Skin of body (tissue), 3 donors: Measurements from ENCODE around the gene PFDN2. TPM values are rescaled to one million over a fixed set of nuclear protein-coding genes. Genes with fewer than 3 reads are reported as not detected.

Experiments
- DNase-seq: peaks from one replicate; lab custom pipeline; 2025; lab: John Stamatoyannopoulos, UW
- small RNA-seq: library from RNA; depleted of rRNA; stranded (forward); fragments of <200 nt; gene quantifications from one replicate; pipeline ENCODE3, GENCODE V24; 2014; ENCODE audit warnings: low replicate concordance
- total RNA-seq: library from RNA; depleted of rRNA; stranded (reverse); fragments of >200 nt; gene quantifications from one replicate; pipeline ENCODE4 v1.2.3, GENCODE V29; 2014

PFDN2 gene
- total RNA-seq, 1 donor from 2014 or later: 25.4 TPM

- no peak for DNase-seq
Measured at GRCh38 chr1:161054232-161054631, 63.6 kb downstream of the PFDN2 start.

- no peak for DNase-seq
Measured at GRCh38 chr1:161052899-161053298, 64.9 kb downstream of the PFDN2 start.

- no peak for DNase-seq
Measured at GRCh38 chr1:161051219-161051618, 66.6 kb downstream of the PFDN2 start.

Small RNAs within 50 kb of the gene (small RNA-seq; reads per million reads assigned to genes)
- gene RF01225: not detected

Other genes with a start within 250 kb of the PFDN2 start
- 0.49 TPM for gene ITLN1, start 232.9 kb downstream of the PFDN2 start, total RNA-seq
- not detected for gene ITLN2, start 163.2 kb downstream of the PFDN2 start, total RNA-seq
- 42.1 TPM for gene F11R, start 96.9 kb downstream of the PFDN2 start, total RNA-seq
- gene TSTD1, start 79.1 kb downstream of the PFDN2 start, total RNA-seq: 29.3 TPM
- gene USF1, start 72.1 kb downstream of the PFDN2 start, total RNA-seq: 48.7 TPM
- gene ARHGAP30, start 48.1 kb downstream of the PFDN2 start, total RNA-seq: 7.9 TPM
- gene NECTIN4, start 28.5 kb downstream of the PFDN2 start, total RNA-seq: 49.6 TPM
- not detected for gene KLHDC9, start 19.7 kb downstream of the PFDN2 start, total RNA-seq
- gene NIT1, start 68 bp upstream of the PFDN2 start, total RNA-seq: 19.3 TPM
- gene DEDD, start 14.6 kb upstream of the PFDN2 start, total RNA-seq: 18.7 TPM
- 74.5 TPM for gene UFC1, start 35.9 kb upstream of the PFDN2 start, total RNA-seq
- gene USP21, start 41.5 kb upstream of the PFDN2 start, total RNA-seq: 8.4 TPM
- 16.7 TPM for gene PPOX, start 48.4 kb upstream of the PFDN2 start, total RNA-seq
- 15.6 TPM for gene B4GALT3, start 59.5 kb upstream of the PFDN2 start, total RNA-seq
- 6.8 TPM for gene ADAMTS4, start 81.0 kb upstream of the PFDN2 start, total RNA-seq
- gene NDUFS2, start 84.3 kb upstream of the PFDN2 start, total RNA-seq: 103 TPM
- 12.4 TPM for gene FCER1G, start 97.3 kb upstream of the PFDN2 start, total RNA-seq
- gene APOA2, start 105.6 kb upstream of the PFDN2 start, total RNA-seq: not detected
- 5.6 TPM for gene TOMM40L, start 108.0 kb upstream of the PFDN2 start, total RNA-seq
- not detected for gene NR1I3, start 120.2 kb upstream of the PFDN2 start, total RNA-seq
- 1.8 TPM for gene PCP4L1, start 140.7 kb upstream of the PFDN2 start, total RNA-seq
- gene MPZ, start 191.9 kb upstream of the PFDN2 start, total RNA-seq: 26.5 TPM
- 28.4 TPM for gene SDHC, start 196.3 kb upstream of the PFDN2 start, total RNA-seq
- gene CFAP126, start 249.8 kb upstream of the PFDN2 start, total RNA-seq: not detected